HepG2 (cell line): ENCODE results near the gene CNGA1. TPM values are rescaled to one million over a fixed set of nuclear protein-coding genes. Genes with fewer than 3 reads are reported as not detected.

ENCODE experiments used
- ATAC-seq: fragments of 200-7000 bp; cut with Tn5 transposase; 3 replicates; pipeline ENCODE4 v1.9.1; 2020; ENCODE audit warnings: mild to moderate bottlenecking, moderate library complexity
- BruUV-seq: library from RNA; stranded (reverse); fragments of 400-500 nt; replicated peaks from 2 replicates; lab custom pipeline; 2021; lab: Mats Ljungman, UMichigan
- CTCF ChIA-PET: fragments of 300-600 bp; formaldehyde crosslinking; extraction: SDS; loops from one replicate; lab custom pipeline; 2021; ENCODE audit warnings: low total read pairs, inconsistent platforms, low intra/inter-chr PET ratio; lab: Yijun Ruan, JAX
- POLR2A ChIA-PET: fragments of 350-600 bp; sonication (Branson Sonifier 250); formaldehyde crosslinking; loops from one replicate; lab custom pipeline; 2020; ENCODE audit warnings: antibody characterized with exemption, inconsistent platforms; lab: Yijun Ruan, JAX
- DNase-seq: peaks from one replicate; pipeline ENCODE4 v3.0.0-alpha.2; 2015; ENCODE audit warnings: low spot score
- FAIRE-seq: peaks from 3 replicates; lab custom pipeline; 2011; peaks lifted over from hg19 to GRCh38; lab: Jason Lieb, UNC
- H2AFZ ChIP-seq: one replicate; pipeline ENCODE4 v1.6.1; 2011; ENCODE audit warnings: low read length, inconsistent platforms
- H3K27ac ChIP-seq: fragments of 300-600 bp; 3 replicates; pipeline ENCODE4 v1.8.0; 2011; ENCODE audit warnings: mixed run types, mild to moderate bottlenecking, mixed read lengths, low read length, inconsistent platforms; ENCODE audit not compliant: insufficient read depth; ENCODE audit errors: extremely low read length
- H3K27me3 ChIP-seq, 2 experiments: fragments of 200-600 bp in 1 of 2; 2 replicates in 1 of 2; 3 replicates in 1 of 2; pipeline versions ENCODE4 v1.6.0 to v1.8.0; 2011; ENCODE audit warnings: low read length in 2 of 2, mild to moderate bottlenecking in 2 of 2, moderate library complexity in 2 of 2, inconsistent platforms in 1 of 2; ENCODE audit not compliant: insufficient read depth in 2 of 2, control insufficient read depth in 1 of 2
- H3K36me3 ChIP-seq, 2 experiments: fragments of 200-600 bp in 1 of 2; replicated peaks in 1 of 2; 2 replicates in 1 of 2; 3 replicates in 1 of 2; pipeline versions ENCODE4 v1.5.1 to v1.8.0; 2011; ENCODE audit warnings: low read length in 2 of 2, inconsistent platforms in 1 of 2; ENCODE audit not compliant: insufficient read depth in 2 of 2, control insufficient read depth in 1 of 2
- H3K4me1 ChIP-seq: 2 replicates; pipeline ENCODE4 v1.5.1; 2012; ENCODE audit warnings: low read length, inconsistent platforms; ENCODE audit not compliant: insufficient read depth
- H3K4me2 ChIP-seq: 2 replicates; pipeline ENCODE4 v1.6.0; 2011; ENCODE audit warnings: low read depth, low read length, inconsistent platforms
- H3K4me3 ChIP-seq, 3 experiments: fragments of 200-600 bp in 1 of 3; sonication (generic), shearing (Covaris generic) in 1 of 3; replicated peaks in 1 of 3; 2 replicates each; pipeline ENCODE4 v1.5.1; 2011 to 2016; ENCODE audit warnings: low read length in 3 of 3, inconsistent platforms in 2 of 3, low read depth in 2 of 3, mild to moderate bottlenecking in 2 of 3, control low read depth in 1 of 3, mixed read lengths in 1 of 3; ENCODE audit not compliant: insufficient read depth in 1 of 3
- H3K79me2 ChIP-seq: one replicate; pipeline ENCODE4 v1.6.1; 2011; ENCODE audit warnings: low read length, inconsistent platforms; ENCODE audit not compliant: insufficient read depth
- H3K9ac ChIP-seq: 2 replicates; pipeline ENCODE4 v1.6.0; 2011; ENCODE audit warnings: mild to moderate bottlenecking, low read depth, low read length, inconsistent platforms; ENCODE audit not compliant: insufficient read depth
- H3K9me3 ChIP-seq: 2 replicates; pipeline ENCODE4 v1.5.1; 2012; ENCODE audit warnings: mild to moderate bottlenecking, low read length
- H4K20me1 ChIP-seq: 2 replicates; pipeline ENCODE4 v1.6.0; 2011; ENCODE audit warnings: inconsistent platforms, mild to moderate bottlenecking, low read length, moderate library complexity; ENCODE audit not compliant: insufficient read depth
- ARID3A ChIP-seq: IDR thresholded peaks from 2 replicates; pipeline ENCODE4 v1.6.1; 2012; ENCODE audit warnings: low read depth, low read length, improper control_type of control experiment
- CCDC6 ChIP-seq: sonication (generic); formaldehyde crosslinking; IDR thresholded peaks from 2 replicates; pipeline ENCODE4 v1.8.1; 2022; ENCODE audit warnings: mild to moderate bottlenecking, missing genetic modification reagents, moderate library complexity
- HDAC1 ChIP-seq: sonication (generic); formaldehyde crosslinking; IDR thresholded peaks from 2 replicates; pipeline ENCODE4 v1.5.1; 2020; ENCODE audit warnings: mild to moderate bottlenecking, missing genetic modification reagents
- MIXL1 ChIP-seq: IDR thresholded peaks from 2 replicates; pipeline ENCODE4 v1.6.1; 2016
- NCOA5 ChIP-seq: sonication (generic); formaldehyde crosslinking; IDR thresholded peaks from 2 replicates; pipeline ENCODE4 v1.4.0; 2020; ENCODE audit warnings: missing genetic modification reagents
- NFRKB ChIP-seq: fragments of 450-650 bp; IDR thresholded peaks from 2 replicates; pipeline ENCODE4 v1.6.1; 2017
- RAD21 ChIP-seq: fragments of 450-650 bp; formaldehyde crosslinking; IDR thresholded peaks from 2 replicates; pipeline ENCODE4 v1.5.0; 2020; ENCODE audit warnings: mild to moderate bottlenecking
- REXO4 ChIP-seq: sonication (generic); formaldehyde crosslinking; IDR thresholded peaks from 2 replicates; pipeline ENCODE4 v1.8.0; 2022; ENCODE audit warnings: missing genetic modification reagents, mild to moderate bottlenecking, borderline replicate concordance
- SMC3 ChIP-seq: IDR thresholded peaks from 2 replicates; pipeline ENCODE4 v1.6.1; 2011; ENCODE audit warnings: low read length, improper control_type of control experiment
- STAG1 ChIP-seq: sonication (generic); formaldehyde crosslinking; IDR thresholded peaks from 2 replicates; pipeline ENCODE4 v1.4.0; 2020; ENCODE audit warnings: missing genetic modification reagents
- THAP7 ChIP-seq: sonication (generic); formaldehyde crosslinking; IDR thresholded peaks from 2 replicates; pipeline ENCODE4 v1.8.1; 2023; ENCODE audit warnings: mild to moderate bottlenecking, missing genetic modification reagents
- TP53 ChIP-seq: sonication (generic); formaldehyde crosslinking; conservative IDR thresholded peaks from 2 replicates; pipeline ENCODE4 v1.4.0; 2020; ENCODE audit warnings: missing genetic modification reagents
- ZNF292 ChIP-seq: sonication (generic); formaldehyde crosslinking; IDR thresholded peaks from 2 replicates; pipeline ENCODE4 v1.8.1; 2022; ENCODE audit warnings: mild to moderate bottlenecking, low read depth, missing genetic modification reagents, borderline replicate concordance
- ZNF552 ChIP-seq: sonication (generic); formaldehyde crosslinking; IDR thresholded peaks from 2 replicates; pipeline ENCODE4 v1.9.0; 2022; ENCODE audit warnings: missing genetic modification reagents, mild to moderate bottlenecking, borderline replicate concordance
- ZNF850 ChIP-seq: sonication (generic); formaldehyde crosslinking; conservative IDR thresholded peaks from 2 replicates; pipeline ENCODE4 v1.9.0; 2021; ENCODE audit warnings: mild to moderate bottlenecking, missing genetic modification reagents
- WGBS: methylation state at CpG from one replicate; pipeline ENCODE4 v1.1.6; 2017; ENCODE audit warnings: low lambda C conversion rate; 5-methylcytosine and 5-hydroxymethylcytosine counted together
- in situ Hi-C: cut with HindIII; loops from 2 replicates; pipeline ENCODE4 v1.10.0; 2017; ENCODE audit warnings: low pct_unique_long_range_greater_than_20kb; ENCODE audit not compliant: extremely low pct_ligation_motif_present
- intact Hi-C: fragments of 100-400 bp; cut with micrococcal nuclease; formaldehyde crosslinking; loops from one replicate; pipeline ENCODE4 v1.10.0; 2022; ENCODE audit not compliant: unreplicated experiment
- polyA plus RNA-seq, 8 experiments: library from polyadenylated mRNA; depleted of rRNA in 3 of 8; stranded (reverse) in 7 of 8; unstranded in 1 of 8; fragments of >200 nt; fragmentation: Illumina TruSeq in 4 of 8; extraction: Trizol in 4 of 8; gene quantifications; 2 replicates each; pipeline versions ENCODE4 v1.2.1 to v1.2.3, GENCODE V29; 2011 to 2016; ENCODE audit warnings: low read depth in 4 of 8, missing spikeins in 1 of 8, mixed read lengths in 1 of 8; ENCODE audit not compliant: insufficient read depth in 1 of 8
- total RNA-seq, 5 experiments: library from RNA; depleted of rRNA; stranded (reverse); fragments of >200 nt; fragmentation: Illumina TruSeq; extraction: Trizol; gene quantifications; 2 replicates each; pipeline ENCODE4 v1.2.3, GENCODE V29; 2016; ENCODE audit warnings: low read depth in 1 of 5
- TF ChIP-seq, protein P1 (sequence below): sonication (generic); formaldehyde crosslinking; IDR thresholded peaks from 2 replicates; pipeline ENCODE4 v1.5.1; 2020; ENCODE audit warnings: missing genetic modification reagents, mild to moderate bottlenecking, borderline replicate concordance
- TF ChIP-seq, protein P2 (sequence below): sonication (generic); formaldehyde crosslinking; IDR thresholded peaks from 2 replicates; pipeline ENCODE4 v1.8.1; 2022; ENCODE audit warnings: low read depth, mild to moderate bottlenecking, missing genetic modification reagents
- TF ChIP-seq, protein P3 (sequence below): sonication (generic); formaldehyde crosslinking; IDR thresholded peaks from 2 replicates; pipeline ENCODE4 v1.4.0; 2020; ENCODE audit warnings: missing genetic modification reagents, mild to moderate bottlenecking, borderline replicate concordance

CNGA1 gene
- total and polyA plus RNA-seq, 2 of the 13 experiments (the other 11 are each of a cell fraction or from before 2014, with no cell fraction given), result 0.22 to 0.40 TPM

DNA sequence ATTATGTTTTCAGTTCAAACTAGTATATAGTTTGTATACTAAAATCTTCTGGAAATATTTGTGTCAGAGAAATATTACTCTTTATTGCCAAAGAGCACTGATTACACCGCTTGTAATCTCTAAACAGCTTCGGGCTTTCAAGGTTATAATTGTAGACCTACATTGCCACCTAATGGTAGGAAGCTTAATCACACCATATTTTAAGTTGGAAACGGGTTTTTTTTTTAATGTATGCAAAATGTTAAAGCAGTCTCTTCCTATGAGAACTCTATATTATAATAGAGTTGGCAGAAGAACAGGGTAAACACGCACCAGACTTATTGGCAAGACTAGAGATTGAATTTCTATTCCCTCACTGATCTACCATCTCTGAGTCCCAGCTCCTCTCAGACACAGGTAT lies 82.6 kb downstream of the CNGA1 start:
- H3K27ac ChIP-seq, result no peak overlapping the region
- FAIRE-seq (no peak), DNase-seq (peak; percentile 32), ATAC-seq (no peak)
- no peaks in the 10 kb centered on the region for H3K9me3 ChIP-seq
- peaks cover 8% of the 10 kb centered on the region for H3K4me1 ChIP-seq
- H3K4me2 ChIP-seq, result no peak overlapping the region
- no peaks in the 10 kb centered on the region for H3K27me3 ChIP-seq
- no peaks in the 10 kb centered on the region for H4K20me1 ChIP-seq
- intact Hi-C loops, result loop anchor here (1.0 to 5.0 kb wide), 4 partner anchors 229 to 372 kb away; no protein-coding TSS in a partner anchor
- H3K36me3 ChIP-seq, result no peaks in the 10 kb centered on the region
- no peaks in the 10 kb centered on the region for H3K79me2 ChIP-seq
- H3K9ac ChIP-seq, result no peak overlapping the region
- no TSS peak for BruUV-seq
- CTCF ChIA-PET, result interaction anchor here (0.8 to 3.3 kb wide), 4 partner anchors 97 to 265 kb away, joined by 3 to 27 read pairs (median 8); no protein-coding TSS in a partner anchor
- WGBS, result under 1% methylated on average over 4 of the region's 4 CpGs
- H2AFZ ChIP-seq, result no peak overlapping the region
- POLR2A ChIA-PET, result no interaction called here
- in situ Hi-C loops, result loop anchor here (5.0 kb wide), 1 partner anchor 247 kb away; no protein-coding TSS in a partner anchor
- H3K4me3 ChIP-seq, result no peak overlapping the region
- TF ChIP-seq SMC3 (peak; percentile 39; the same call in 1 of the 2 replicates), NCOA5 (CRISPR knock-in tag) (no peak), ZNF850 (no peak), CCDC6 (no peak), MIXL1 (CRISPR knock-in tag) (0 out of 2 replicates have a peak, but pooled peaks have one; percentile 18), NFRKB (no peak), HDAC1 (CRISPR knock-in tag) (no peak), ZNF552 (CRISPR knock-in tag) (no peak), THAP7 (no peak), TP53 (CRISPR knock-in tag) (no peak), ARID3A (peak; percentile 58; the same call in 1 of the 2 replicates), REXO4 (no peak), RAD21 (CRISPR knock-in tag) (0 out of 2 replicates have a peak, but pooled peaks have one; percentile 17), ZNF292 (CRISPR knock-in tag) (no peak), STAG1 (CRISPR knock-in tag) (peak; percentile 73)
- TF ChIP-seq, protein P1, sequence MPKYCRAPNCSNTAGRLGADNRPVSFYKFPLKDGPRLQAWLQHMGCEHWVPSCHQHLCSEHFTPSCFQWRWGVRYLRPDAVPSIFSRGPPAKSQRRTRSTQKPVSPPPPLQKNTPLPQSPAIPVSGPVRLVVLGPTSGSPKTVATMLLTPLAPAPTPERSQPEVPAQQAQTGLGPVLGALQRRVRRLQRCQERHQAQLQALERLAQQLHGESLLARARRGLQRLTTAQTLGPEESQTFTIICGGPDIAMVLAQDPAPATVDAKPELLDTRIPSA (CRISPR knock-in tag), result no peak
- TF ChIP-seq, protein P2, sequence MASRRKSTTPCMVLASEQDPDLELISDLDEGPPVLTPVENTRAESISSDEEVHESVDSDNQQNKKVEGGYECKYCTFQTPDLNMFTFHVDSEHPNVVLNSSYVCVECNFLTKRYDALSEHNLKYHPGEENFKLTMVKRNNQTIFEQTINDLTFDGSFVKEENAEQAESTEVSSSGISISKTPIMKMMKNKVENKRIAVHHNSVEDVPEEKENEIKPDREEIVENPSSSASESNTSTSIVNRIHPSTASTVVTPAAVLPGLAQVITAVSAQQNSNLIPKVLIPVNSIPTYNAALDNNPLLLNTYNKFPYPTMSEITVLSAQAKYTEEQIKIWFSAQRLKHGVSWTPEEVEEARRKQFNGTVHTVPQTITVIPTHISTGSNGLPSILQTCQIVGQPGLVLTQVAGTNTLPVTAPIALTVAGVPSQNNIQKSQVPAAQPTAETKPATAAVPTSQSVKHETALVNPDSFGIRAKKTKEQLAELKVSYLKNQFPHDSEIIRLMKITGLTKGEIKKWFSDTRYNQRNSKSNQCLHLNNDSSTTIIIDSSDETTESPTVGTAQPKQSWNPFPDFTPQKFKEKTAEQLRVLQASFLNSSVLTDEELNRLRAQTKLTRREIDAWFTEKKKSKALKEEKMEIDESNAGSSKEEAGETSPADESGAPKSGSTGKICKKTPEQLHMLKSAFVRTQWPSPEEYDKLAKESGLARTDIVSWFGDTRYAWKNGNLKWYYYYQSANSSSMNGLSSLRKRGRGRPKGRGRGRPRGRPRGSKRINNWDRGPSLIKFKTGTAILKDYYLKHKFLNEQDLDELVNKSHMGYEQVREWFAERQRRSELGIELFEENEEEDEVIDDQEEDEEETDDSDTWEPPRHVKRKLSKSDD (CRISPR knock-in tag), result no peak
- TF ChIP-seq, protein P3, sequence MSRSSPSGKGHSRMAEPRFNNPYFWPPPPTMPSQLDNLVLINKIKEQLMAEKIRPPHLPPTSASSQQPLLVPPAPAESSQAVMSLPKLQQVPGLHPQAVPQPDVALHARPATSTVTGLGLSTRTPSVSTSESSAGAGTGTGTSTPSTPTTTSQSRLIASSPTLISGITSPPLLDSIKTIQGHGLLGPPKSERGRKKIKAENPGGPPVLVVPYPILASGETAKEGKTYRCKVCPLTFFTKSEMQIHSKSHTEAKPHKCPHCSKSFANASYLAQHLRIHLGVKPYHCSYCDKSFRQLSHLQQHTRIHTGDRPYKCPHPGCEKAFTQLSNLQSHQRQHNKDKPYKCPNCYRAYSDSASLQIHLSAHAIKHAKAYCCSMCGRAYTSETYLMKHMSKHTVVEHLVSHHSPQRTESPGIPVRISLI (CRISPR knock-in tag), result peak; percentile 31; the same call in 1 of the 2 replicates
